DMS79 (cell line): Measurements from ENCODE around the gene FGF9.

Experiments used
- DNase-seq: peaks from one replicate; lab custom pipeline; 2025; lab: John Stamatoyannopoulos, UW

FGF9 gene

DNA sequence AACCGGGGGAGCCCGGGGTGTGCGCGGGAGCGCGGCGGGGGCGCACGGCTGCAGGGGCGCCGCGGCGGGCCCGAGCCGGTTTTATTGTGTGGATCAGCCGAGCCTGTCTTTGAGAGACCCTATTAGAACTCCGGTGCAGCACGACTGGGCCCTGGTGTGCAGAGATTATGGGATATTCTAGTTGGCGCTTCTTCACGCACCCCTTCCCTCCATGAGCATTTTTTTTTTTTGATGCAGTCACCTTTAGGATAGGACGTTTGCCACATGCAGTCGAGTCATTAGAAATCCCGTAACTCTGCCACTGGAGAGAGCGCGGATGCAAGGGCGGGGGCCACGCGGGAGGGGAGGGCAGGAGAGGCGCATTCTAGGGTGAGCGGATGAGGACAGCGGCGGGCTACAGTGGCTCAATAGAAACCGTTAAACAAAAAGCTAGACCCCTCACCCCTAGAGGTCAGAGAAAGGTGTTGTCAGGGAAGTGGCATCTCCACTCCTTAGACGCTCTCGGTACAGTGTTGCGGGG is 3.7 kb downstream of the FGF9 start:
- DNase-seq, result no peak

DNA sequence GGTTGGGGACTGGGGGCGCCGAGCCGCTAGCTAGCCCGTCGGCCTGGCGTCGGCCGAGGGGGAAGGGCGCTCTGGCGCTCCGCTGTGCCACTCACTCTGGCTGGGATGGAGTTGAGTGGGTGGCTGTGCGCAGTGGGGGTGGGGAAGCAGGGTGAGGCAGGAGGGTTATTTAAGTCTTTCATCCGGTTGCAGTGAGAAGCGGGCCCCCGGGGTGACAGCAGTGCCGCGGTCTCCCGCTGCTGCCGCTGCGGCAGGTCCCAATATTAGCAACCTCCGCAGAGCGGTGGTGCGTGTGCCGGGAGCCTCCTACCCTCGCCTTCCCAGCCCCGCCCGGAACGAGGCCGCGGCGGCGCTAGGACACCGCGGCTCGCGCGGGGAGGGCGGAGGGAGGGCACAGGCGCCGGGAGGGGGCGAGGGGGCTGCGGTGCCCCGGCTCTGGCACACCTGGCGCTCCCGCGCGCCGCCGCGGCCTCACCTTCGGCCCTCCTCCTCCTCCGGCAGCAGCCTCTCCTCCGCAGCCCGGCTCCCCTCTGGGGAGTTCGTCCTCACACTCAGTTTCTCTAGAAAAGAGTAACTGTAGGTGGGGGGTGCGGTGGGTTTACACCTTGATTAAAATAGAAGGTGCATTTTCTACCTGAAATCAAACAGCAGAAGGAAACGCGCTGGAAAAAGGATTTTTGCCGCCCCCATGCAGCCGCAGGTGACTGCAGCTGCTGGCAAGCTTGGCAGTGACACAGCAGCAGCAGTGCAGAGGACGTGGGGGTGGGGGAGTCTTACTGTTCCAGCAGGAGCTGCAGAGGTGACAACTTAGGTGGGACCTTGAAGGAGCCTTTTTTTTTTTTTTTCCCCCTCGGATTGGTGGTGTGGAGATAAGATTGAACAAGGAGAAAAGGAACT is 4.5 kb downstream of the FGF9 start:
- no peak for DNase-seq

DNA sequence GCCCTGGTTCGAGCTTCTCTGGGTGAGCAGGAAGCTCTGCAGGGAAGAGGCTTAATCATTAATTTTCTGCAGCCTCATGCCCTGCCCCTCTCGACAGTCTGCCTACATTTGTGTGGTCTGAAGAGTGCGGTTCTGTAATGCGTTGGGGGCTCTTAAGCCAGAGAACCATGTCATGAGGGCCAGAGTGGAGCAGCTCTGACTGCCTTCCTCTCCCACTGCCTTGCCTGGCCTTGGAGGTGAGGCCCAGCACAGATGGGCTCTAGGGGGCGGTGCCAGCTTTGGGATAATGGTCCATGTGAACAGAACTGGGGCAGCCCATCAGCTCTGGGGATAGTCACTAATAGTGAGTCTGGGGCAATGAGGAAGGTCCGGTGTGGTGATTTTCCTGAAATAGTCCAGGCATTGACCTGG is 5.7 kb downstream of the FGF9 start:
- DNase-seq, result peak; percentile 34

DNA sequence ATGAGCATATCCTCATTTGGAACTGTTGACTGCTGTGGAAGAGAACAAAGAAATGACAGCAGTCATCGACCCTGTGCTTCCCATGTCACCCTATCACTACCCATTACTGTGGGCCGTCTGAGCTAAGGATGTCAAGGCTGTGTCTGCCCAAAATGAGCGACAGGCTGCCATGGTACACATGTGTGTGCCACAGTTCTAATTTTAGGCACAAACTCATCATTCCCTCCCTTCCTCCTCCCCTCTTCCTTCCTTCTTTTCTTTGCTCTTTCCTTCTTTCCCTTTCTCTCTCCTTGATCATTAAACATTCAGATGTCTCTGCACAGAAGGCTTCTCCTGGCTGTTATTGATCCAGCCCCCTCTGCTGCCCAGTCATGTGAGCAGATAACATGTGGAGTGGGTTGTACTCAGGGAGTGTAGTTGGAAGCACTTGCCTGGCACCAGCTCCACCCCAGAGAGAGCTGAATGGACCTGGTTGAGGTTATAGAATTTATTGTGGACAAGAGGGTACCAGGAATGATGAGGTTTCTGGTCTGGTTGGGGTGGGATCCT is 6.3 kb downstream of the FGF9 start:
- no peak for DNase-seq

DNA sequence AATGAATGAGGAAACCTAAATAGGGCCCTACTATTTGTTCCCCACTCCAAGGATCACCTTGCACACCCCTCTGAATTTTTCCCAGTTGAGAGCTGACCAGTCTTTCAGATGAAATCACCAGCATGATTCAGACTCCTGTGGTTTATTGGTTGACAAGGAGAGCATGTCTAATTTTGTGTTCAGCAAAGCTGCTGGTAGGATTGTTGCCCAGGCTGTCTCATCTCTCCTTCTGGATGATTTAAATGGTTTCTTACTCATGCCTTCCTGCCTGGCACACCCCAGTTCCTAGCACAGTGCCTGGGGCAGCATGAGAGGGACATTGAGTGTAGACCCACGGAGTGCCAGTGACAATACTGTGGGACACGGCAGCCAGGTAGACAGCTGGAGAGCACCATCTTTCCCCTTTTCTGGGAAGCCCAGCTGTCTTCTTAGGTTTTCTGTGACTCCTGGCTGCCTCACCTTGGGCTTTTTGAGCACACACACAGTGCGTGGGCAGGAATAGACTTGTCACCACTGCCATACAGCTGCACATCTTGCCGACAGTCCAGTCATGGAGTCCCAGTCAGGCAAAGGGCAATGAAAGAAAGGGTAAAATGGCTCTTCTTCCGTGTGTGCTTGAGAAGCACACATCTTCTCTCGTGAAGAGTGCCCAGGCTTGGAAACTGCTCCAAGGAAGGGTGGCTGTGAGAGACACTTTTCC is 12.3 kb downstream of the FGF9 start:
- no peak for DNase-seq

DNA sequence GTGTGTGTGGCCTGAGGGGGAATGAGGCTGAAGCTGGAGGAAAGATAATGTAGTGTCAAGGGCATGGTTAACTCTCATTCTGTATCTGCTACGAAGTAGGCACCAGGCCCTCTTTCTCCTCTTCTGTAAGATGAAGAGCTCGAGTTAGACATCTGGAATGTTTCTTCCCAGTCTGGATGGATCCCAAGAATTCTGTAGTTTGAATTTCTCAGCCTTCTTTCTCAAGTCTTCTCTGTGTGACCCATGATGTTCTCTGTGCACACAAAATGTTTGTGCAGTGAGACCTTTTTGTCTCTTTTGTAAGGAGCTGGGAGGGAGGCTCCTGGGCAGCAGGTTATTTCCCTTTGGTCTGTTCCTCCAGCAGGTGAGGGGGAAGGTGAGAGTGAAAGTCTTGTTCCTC is 13.7 kb downstream of the FGF9 start:
- DNase-seq, result no peak

DNA sequence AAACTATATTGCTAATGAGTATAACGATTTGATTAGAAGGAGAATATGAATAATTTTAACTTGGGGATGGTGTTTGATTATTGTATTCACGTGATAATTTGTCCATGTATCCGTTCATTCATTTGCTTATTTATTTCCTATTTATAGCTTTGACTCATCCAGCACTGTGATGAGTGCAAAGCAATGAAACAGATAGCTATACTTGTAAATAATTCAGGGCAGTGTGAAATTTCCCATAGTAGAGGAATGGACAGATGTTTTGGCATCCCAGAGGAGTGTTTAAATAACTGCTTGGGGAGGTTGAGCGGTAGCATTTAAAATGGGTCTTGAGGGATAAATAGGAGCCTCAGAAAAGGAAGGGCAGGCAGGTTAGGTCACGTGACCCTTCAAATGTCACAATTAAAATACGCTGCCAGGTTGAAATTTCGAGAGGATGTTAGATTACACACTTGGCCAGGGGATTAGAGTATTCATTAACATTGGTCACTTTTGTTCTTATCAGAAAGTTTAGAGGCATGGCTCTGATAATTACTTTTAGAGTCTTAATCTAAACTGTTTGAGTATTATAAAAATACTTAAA is 14.7 kb downstream of the FGF9 start:
- no peak for DNase-seq

DNA sequence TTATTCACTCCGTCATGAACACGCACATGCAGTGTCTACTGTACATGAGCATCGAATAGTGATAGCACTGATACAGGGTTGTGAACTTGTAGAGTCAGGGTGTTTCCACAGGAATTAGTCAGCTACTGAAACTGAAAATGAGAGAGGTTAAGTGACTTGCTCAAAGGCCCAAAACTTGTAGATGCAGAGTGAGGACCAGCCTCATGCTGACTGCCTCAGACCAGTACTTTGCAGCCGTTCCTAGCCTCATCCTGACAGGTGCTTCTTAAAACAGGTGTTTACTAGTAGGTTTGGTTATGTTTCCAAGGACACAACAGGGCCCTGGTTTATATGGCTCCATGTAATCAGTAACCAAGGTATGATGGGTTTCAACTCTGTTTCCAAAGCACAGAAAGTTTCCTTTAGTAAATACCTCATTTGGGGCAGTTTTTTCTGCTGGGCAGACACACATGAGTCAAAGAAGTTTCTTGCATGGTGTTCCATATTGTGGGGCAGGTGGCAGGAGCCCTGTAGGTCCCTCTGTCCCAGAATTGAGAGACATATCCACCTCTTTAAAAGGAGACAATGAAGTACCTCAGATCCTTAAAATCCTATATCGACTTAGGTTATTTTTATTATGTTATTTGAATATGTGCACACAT is 16.0 kb downstream of the FGF9 start:
- no peak for DNase-seq

DNA sequence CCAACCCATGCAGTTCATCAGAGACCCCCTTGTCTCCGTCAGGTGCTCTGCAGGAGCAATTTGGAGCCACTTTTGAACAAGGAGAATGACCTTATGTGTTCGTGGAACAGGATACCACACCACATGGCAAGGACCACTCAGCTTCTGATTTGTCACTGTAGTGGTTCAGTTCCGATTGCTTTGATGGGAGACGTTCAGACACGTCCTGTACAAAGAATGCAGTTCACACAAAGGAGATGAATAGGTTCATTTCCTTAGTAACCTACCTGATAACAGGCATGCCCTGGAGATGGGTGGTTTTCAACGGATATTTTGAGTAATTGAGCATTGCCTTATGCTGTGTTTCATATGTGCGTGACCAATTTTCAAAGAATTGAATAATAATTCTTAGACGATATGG is 17.2 kb downstream of the FGF9 start:
- no peak for DNase-seq

DNA sequence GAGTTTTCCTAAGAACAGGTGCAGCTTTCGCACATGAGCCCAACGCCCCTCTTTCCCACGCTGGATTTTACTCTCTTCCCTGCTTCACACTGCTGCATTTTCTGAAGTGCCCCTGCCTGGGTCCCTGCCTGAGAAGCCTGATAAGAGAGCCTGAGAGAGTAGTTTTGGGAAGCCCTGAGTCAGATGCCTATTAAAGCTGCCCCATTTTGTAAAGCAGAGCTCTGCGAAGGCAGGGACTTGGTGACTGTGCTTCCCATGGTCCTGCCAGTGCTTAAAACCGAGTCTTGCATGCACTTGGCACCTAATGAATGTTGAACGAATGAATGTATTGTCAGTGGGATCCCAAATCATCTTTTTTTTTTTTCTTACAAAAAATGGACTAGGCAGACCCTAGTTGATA is 18.2 kb downstream of the FGF9 start:
- no peak for DNase-seq

DNA sequence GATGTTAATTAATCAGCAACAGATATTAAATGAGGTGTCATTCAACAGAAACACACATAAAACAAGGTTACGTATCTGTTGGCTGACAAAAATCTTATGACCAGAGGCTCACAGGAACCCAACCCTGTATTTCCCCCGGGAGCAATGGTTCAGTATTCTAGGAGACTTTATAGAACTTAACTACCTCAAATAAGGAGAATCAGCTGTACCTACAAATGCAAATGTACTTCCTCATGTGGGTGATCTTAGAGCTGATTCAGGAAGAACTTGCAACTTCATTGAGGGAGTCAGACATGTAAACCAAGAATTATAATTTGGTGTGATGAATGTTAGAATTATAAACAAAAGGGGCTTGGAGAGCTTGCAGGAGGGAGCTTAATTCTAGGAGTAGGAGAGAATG is 20.1 kb downstream of the FGF9 start:
- DNase-seq, result no peak

DNA sequence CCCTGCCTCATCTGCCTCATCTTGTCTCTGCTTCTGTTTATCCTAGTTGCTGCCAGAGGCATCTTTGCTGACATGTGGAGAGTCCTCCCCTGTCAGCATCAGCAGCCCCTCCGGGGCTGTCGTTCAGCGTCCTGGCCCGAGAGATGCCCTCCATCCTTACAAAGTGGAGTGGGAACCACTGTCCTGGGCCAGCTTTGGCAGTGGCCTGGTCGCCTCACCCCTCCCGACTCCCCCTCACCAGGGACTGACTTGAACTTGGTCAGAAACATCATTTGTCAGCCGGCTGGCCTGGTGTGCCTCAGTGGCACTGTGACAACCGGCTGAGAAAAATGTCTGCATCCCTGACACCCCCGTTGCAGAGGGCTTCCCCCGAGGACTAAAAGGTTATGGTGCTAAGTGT is 20.6 kb downstream of the FGF9 start:
- DNase-seq, result no peak

DNA sequence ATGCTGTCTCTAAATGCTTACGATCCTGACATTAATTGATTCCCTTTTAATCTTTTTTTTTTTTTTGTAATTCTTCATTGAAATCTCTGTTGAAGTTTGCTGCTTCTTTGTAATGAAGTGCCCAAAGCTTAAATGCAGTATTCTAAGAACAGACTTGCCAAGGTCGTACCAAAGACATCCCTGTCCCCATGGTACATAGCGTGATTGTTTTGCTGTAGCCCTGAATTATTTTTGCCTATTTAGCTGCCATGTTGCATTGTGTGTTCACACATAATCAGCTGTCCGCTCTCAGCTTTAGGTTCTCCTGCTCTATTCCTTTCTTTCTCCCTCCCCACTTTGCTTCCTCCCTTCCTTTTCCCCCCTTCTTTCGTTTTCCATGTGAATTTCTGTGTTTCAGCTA is 21.1 kb downstream of the FGF9 start:
- DNase-seq, result no peak

DNA sequence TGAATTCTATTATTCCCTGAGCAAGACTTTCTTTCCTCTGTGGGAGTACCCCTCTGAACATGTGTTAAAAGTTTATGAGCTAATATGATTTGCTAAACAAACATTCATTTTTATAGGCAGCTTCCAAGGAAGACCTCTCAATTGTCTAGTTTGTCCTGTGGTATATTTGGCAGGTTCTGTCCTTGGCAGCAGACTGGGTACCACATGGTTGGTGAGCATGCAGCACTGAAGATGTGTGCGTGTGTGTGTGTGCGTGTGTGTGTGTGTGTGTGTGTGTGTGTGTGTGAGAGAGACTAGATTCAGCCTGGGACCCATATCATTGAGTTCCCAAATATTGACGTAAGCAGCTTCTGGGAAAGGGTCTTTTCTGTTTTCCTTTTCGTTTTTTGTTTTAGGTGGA is 24.0 kb downstream of the FGF9 start:
- DNase-seq, result no peak

DNA sequence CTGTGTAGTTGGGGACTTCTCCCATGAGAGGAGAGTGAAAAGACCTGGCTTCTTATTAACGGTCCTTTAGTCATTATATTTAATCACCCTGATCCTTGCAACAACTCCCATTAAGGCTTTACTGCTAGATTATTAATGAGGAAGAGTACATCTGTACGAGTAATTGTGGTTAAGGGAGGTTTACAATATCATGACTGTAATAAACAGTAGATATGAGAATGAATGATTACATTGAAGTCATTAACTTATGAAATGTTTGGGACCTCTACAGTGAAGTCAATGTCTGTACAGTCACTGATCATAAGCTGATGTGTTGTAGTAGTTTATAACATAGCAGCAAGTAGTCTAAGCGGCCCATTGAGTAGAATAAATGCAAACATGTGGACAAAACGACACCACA is 24.7 kb downstream of the FGF9 start:
- no peak for DNase-seq

DNA sequence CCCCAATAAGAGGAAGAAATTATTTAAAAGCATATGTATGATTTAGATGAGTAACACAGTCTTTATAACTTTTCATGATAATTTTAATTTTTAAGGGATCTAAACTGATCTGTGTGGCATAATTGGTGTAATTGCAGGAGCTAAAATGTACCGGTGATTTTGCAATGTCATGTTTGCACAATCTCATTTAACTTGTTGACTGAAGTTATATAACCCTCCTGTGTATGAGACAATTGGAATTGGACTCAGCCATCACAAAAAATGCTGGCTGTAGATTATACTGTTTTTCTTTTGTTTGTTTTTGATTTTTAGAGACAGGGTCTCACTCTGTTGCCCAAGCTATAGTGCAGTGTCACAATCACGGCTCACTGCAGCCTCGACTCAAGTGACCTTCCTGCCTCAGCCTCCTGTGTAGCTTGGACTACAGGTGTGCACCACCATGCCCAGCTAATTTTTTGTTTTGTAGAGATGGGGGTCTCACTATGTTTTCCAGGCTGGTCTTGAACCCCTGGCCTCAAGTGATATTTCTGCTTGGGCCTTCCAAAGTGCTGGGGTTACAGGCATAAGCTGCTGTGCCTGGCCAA is 26.1 kb downstream of the FGF9 start:
- no peak for DNase-seq

DNA sequence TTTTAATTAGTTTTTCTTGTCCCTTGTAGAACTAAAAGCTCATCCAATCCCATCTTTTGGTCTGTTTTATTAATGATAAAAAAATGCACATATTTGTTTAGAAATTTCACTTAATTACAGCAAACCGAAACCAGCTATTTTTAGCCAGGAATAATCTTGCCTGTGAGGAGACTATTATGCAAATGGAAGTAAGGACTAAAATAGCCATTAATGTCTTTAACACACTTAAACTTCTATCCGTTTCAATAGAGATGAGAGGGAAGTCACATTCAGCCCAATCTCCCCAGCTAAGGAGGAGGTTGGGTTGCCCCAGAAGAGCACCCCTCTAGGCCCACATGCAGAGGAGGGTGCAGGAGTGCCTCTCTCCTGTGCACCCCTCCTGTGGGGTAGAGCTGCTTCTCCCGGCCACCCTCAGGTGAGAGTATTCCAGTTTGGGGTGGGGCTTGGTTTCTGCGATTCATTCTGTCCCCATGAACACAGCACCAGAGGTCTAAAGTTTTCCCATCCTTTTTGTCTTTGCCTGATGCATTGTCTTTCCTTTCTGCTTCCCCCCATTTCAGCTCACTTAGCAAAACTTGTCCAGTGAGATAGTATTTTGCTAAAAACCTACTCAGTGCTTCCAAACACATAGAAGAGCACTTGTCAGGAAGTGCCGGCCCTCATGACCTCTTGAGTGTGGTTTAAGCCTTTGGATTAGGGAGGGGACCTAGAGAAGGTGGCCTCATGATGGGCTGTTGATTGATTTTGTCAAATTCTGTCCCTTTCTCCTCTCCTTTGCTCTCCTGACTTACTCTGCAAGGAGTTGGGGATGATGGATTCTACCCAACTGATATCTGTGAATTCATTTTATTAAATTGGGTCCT is 28.2 kb downstream of the FGF9 start:
- DNase-seq, result no peak

DNA sequence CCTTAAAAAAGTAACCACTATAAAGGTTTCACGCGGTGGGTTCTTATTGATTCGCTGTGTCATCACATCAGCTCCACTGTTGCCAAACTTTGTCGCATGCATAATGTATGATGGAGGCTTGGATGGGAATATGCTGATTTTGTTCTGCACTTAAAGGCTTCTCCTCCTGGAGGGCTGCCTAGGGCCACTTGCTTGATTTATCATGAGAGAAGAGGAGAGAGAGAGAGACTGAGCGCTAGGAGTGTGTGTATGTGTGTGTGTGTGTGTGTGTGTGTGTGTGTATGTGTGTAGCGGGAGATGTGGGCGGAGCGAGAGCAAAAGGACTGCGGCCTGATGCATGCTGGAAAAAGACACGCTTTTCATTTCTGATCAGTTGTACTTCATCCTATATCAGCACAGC is 30.6 kb downstream of the FGF9 start:
- no peak for DNase-seq

DNA sequence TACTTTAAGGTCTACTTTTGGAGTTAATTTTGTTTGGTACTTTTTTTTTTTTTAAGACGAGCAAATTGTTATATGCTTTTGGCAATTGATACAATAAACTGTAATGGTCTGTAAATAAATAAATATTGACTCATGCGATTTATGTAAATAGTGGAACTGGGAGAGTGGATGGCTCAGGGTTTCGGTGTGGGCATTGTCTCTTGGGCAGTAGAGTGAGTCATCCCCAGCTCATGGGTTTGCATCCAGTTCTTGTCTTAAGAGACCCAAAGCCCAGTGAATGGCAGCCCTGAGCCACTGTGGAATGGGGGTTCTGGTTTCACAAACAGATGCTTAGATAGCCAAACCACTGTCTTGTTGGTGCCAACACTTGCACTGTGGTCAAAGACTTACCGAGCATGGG is 33.0 kb downstream of the FGF9 start:
- DNase-seq, result no peak

DNA sequence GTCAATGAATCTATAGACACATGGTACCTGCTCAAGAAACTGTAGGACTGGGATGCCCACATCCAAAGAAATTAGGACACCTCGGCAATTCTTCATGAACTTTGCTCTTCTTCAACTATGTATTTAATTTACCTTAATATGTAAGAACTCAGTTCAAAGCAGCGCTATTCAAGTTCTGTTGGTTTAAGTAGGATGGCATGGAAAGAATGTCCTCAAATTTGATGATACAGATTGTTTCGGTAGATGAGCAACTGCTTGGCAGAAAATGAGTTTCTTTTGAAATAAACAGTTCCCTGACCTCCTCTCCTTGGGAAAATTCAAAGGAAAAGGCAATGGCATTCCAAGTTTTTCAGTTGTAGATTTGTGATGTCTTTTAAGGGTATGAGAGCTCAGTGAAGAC is 36.7 kb downstream of the FGF9 start:
- DNase-seq, result no peak

DNA sequence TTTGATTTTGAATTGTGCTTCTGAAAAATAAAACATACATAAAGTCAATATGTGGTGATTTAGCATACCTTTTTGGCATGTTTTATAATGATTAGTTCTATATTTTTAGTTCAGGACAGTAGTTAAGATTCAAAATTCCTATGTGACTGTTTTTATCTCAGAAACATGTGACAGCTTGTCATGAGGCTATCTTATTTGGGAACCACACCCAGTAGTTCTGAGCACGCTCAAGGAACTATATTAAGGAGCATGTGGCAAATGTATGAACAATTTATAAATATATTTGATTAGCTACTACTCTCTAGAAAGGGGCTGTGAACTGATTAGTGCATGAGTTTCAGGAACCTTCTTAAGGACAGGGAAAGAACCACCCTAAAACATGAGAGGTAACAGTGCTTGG is 38.8 kb downstream of the FGF9 start:
- no peak for DNase-seq
